ENCODE results near the gene OASL. TPM values are rescaled to one million over a fixed set of nuclear protein-coding genes. Genes with fewer than 3 reads are reported as not detected.

The OASL gene
- total RNA-seq, 2 donors from 2014 or later: 2.6 to 16.3 TPM

Other genes with a start within 250 kb of the OASL start
- 10 to 100 TPM; 26.7 to 33.3 TPM for gene SPPL3, start 134.9 kb downstream of the OASL start, total RNA-seq
- not detected for gene HNF1A, start 60.7 kb downstream of the OASL start, total RNA-seq
- 10 to 100 TPM; 16.9 to 19.9 TPM for gene C12orf43, start 22.8 kb downstream of the OASL start, total RNA-seq
- gene P2RX7, start 93.6 kb upstream of the OASL start, total RNA-seq: 1 to 10 TPM; 1.2 to 7.3 TPM
- gene P2RX4, start 170.9 kb upstream of the OASL start, total RNA-seq: 10 to 100 TPM; 15.5 to 17.9 TPM

All from activated naive CD4-positive, alpha-beta T cell treated with anti-CD3 and anti-CD28 coated beads, Interleukin-2, amount 50 U/mL, for 72 hours (primary cell).